Motor neuron (in vitro differentiated cells): ENCODE measurements around the gene ZNF185. TPM values are rescaled to one million over a fixed set of nuclear protein-coding genes. Genes with fewer than 3 reads are reported as not detected.

Source experiments
- ATAC-seq, 8 experiments: fragments of 200-7000 bp; cut with Tn5 transposase; replicated peaks in 6 of 8; 2 replicates each; pipeline ENCODE4 v1.8.0; 2021; ENCODE audit warnings: mild to moderate bottlenecking in 8 of 8, moderate library complexity in 8 of 8
- H3K27ac ChIP-seq, 2 donors: fragments of 250-450 bp; sonication (Bioruptor Pico); 2 replicates each; pipeline ENCODE4 v1.9.0; 2021; ENCODE audit warnings: antibody characterized with exemption in 2 of 2, mild to moderate bottlenecking in 2 of 2, moderate library complexity in 1 of 2
- H3K4me1 ChIP-seq, 2 donors: fragments of 250-450 bp; sonication (Bioruptor Pico); replicated peaks in 1 of 2; 2 replicates each; pipeline ENCODE4 v1.6.1; 2021; ENCODE audit warnings: antibody characterized with exemption in 2 of 2, mild to moderate bottlenecking in 2 of 2, moderate library complexity in 1 of 2
- H3K4me3 ChIP-seq, 5 donors: fragments of 250-450 bp; sonication (Bioruptor Pico); 2 replicates each; pipeline ENCODE4 v1.9.0; 2021; ENCODE audit warnings: antibody characterized with exemption in 5 of 5, mild to moderate bottlenecking in 5 of 5, moderate library complexity in 4 of 5
- WGBS, 10 experiments: fragments of 450-650 bp; shearing (Covaris generic); methylation state at CpG; one replicate each; pipeline ENCODE4 v1.0.0; 2022; 5-methylcytosine and 5-hydroxymethylcytosine counted together
- in situ Hi-C, 9 experiments: fragments of 400-800 bp; cut with MboI; loops; one replicate each; pipeline ENCODE4 v1.15.0; 2021; ENCODE audit warnings: low sequenced_read_pairs in 9 of 9, low pct_unique_long_range_greater_than_20kb in 2 of 9; ENCODE audit not compliant: unreplicated experiment in 9 of 9
- total RNA-seq, 8 experiments: library from RNA; unstranded; fragments of 300-600 nt; gene quantifications; 2 replicates each; pipeline versions ENCODE4 v1.2.3 to v1.2.4, GENCODE V29; 2022

ZNF185 gene
- total RNA-seq, 8 experiments from 2014 or later = 1.1 to 5.1 (median 2.1) TPM

DNA sequence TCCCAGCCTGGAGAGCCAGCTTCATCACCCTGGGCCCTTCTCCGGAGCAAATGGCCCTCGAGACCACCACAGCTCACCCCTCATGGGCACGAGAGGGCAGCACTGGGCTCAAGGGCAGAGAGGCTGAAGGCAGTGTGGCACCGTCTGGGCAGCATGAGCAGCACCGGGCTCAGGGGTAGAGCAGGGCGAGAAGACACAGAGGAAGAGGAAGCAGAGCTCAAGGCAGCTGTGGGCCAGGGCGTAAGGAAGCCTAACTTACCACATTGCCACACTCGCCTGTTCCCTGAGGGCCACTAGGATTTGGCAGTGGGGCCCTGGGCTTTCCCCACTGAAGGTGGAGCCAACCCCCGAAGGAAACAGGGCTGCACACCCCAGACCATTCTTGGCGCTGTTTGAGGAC, 15.5 kb downstream of the ZNF185 start:
- no peak for ATAC-seq
- H3K4me3 ChIP-seq = no peak overlapping the region
- H3K27ac ChIP-seq = no peak overlapping the region
- 35 to 40% methylated on average over 1 to 4 of the region's 10 CpGs; no CpG with 5 or more reads in 8 of the 10 experiments for WGBS, 10 experiments
- peaks cover 5 to 6% of the 10 kb centered on the region in 2 donors for H3K4me1 ChIP-seq
- in situ Hi-C loops = no loop called here

DNA sequence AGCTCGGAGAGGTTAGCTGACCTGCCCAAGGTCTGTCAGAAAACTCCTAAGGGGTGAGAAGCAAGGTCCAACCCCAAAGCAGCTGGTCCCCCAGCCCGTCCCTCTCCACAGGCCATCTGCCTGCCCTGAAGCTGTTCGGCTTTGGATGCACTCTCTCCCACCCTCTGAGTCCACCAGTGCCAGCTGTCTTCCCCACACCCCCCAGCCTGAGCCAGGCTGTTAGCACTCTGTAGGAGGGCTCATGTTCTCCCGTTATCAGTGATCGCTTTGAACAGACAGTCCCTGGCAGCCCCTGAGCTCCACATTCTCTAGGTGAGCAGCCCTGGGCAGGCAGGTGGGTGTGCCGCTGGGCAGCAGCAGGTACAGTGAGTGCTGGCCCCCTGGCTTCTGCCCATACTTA, 16.0 kb downstream of the ZNF185 start:
- 40% methylated on average over 3 of the region's 6 CpGs; no CpG with 5 or more reads in 9 of the 10 experiments for WGBS, 10 experiments
- H3K4me1 ChIP-seq = peaks cover 5 to 6% of the 10 kb centered on the region in 2 donors
- ATAC-seq = no peak
- no peak overlapping the region for H3K27ac ChIP-seq
- in situ Hi-C loops = no loop called here
- no peak overlapping the region for H3K4me3 ChIP-seq

DNA sequence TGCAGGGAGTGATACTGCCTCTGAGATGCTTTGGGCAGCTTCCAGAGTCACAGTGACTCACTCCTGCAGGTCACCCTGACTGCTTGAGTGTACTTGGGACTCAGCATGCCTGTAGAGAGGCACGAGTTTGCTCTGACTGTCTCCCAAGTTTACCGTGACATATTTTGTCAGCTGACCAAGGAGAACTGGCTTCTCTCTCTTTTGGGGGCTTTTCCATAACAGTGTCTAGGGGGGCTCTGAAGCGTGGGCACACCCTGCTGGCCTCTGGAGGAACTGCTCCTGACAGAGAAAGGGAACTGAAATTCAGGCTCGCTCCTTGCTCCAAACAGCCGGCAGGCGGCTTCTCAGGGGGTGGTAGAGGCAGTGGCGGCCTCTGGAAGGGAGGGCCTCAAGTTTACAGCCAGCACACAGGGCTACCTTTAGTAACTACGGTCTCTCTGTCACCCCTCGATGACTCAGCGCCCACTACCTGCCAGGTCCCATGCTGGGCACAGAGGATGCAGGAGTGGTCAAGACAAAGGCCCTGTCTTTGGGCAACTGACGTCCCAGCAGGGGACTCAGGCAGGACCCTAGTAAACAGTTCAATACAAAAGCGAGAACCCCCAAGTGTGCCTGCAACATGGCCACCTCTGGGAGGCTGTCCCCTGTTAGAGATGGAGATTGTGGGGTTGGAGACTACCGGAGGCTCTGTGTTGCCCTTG, 17.8 kb downstream of the ZNF185 start:
- in situ Hi-C loops = no loop called here
- H3K4me1 ChIP-seq = peaks cover 5 to 6% of the 10 kb centered on the region in 2 donors
- no peak overlapping the region for H3K4me3 ChIP-seq
- H3K27ac ChIP-seq = no peak overlapping the region
- 0 to 5% methylated on average over 3 of the region's 13 CpGs; no CpG with 5 or more reads in 8 of the 10 experiments for WGBS, 10 experiments
- ATAC-seq = peak; percentile 76 to 91 (median 88)

DNA sequence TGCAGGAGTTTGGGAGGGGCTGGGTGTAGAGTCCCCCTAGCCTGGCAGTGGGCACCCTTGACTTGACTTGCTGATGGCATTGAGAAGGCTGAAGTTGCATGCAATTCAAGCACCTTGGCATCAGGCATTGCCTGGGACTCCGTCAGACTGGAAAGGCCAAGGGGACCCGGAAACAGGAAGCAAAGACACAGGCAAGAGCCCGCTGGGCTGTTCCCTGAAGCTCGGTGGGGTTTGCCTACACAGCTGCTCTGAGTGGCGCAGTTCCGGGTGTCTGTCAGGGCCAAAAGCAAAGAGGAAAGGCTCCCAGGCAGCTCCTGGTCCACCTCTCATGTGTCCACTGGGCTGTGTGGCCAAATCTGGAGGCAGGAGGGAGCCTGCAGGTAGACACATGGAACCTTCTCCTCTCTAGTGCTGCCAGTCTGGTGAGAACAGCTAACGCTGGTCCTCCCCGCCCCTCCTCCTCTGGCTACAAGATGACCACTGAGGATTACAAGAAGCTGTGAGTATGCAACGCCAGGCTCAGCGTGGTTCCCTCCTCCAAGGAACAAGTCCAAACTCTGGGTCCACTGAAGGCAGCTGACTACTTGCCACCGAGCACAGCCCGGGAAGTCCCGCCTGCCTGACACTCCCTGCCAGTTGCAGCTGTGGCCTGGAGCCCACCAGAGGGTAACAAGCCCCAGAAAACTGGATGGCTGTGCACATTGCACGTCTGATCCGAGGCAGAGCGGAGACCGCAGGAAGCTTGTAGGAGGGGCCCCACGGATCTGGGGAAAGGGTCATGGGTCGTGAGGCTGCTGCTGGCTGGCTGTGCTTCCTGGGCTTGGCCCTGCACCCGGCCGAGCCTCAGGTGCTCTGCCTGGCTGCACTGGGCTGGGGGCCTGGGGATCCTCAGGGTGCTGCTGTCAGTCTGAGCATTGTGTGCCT, 20.1 kb downstream of the ZNF185 start:
- Histone ChIP-seq H3K4me1 (peaks cover 5 to 6% of the 10 kb centered on the region in 2 donors), H3K4me3 (no peak overlapping the region), H3K27ac (no peak overlapping the region)
- in situ Hi-C loops = no loop called here
- WGBS, 10 experiments = 36 to 60% methylated on average over 3 to 8 of the region's 21 CpGs; no CpG with 5 or more reads in 8 of the 10 experiments
- no peak for ATAC-seq

DNA sequence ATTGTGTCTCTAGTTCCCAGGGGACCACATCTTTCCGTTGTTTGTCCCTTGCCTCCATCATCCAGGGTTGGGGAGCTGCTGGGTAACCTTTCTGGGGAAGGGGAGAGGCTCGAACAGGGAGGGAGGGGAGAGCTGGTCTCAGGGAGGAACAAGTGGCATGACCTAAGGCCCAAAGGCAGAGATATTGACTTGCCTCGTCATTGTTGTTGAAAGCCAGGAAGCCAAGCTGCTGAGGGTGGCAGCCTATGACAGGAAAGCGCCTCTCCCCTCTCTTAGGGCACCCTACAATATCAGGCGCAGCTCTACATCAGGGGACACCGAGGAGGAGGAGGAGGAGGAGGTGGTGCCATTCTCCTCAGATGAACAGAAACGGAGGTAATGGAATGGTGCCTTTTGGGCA, 20.8 kb downstream of the ZNF185 start:
- H3K4me3 ChIP-seq = no peak overlapping the region
- no CpG with 5 or more reads among the region's 7 CpGs for WGBS, 10 experiments
- no peak for ATAC-seq
- no peak overlapping the region for H3K27ac ChIP-seq
- in situ Hi-C loops = no loop called here
- peaks cover 5 to 6% of the 10 kb centered on the region in 2 donors for H3K4me1 ChIP-seq

DNA sequence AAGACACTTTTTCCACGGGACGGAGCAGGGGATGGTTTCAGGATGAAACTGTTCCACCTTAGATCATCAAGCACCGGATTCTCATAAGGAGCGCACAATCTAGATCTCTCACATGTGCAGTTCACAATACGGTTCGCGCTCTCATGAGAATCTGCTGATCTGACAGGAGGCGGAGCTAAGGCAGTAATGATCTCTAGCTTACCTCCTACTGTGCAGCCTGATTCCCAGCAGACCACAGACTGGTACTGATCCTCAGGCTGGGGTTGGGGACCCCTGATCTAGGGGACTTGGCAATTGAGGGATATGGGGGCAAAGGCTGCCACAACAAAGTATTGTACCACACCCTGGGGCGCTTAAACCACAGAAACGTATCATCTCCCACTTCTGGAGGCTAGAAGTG, 25.7 kb downstream of the ZNF185 start:
- no peak for ATAC-seq
- in situ Hi-C loops = no loop called here
- H3K4me3 ChIP-seq = no peak overlapping the region
- WGBS, 10 experiments = 44 to 90% (median 78%) methylated on average over 2 to 4 of the region's 10 CpGs; no CpG with 5 or more reads in 7 of the 10 experiments
- H3K27ac ChIP-seq = no peak overlapping the region
- H3K4me1 ChIP-seq = peaks cover 3 to 4% of the 10 kb centered on the region in 2 donors

DNA sequence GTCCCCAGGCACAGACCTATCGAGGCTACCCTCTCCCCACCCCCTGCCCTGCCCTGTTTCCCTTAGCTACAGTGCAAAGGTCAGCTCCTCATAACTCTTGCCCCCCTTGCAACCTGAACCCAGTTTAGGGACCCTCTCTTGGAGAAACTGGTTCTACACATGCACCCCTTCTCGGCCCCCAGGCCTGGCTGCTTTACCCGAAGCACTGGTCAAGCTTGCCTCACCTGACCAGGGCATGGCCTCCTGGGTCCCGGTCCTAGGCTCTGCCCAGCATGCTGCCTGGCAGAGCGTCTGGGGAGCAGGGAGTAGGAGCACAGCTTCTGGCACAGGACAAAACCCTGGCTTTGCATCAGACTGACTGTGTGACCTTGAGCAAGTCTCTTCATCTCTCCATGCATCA, 28.0 kb downstream of the ZNF185 start:
- H3K4me1 ChIP-seq = peaks cover 3 to 4% of the 10 kb centered on the region in 2 donors
- H3K27ac ChIP-seq = no peak overlapping the region
- H3K4me3 ChIP-seq = no peak overlapping the region
- no peak for ATAC-seq
- in situ Hi-C loops = no loop called here
- WGBS, 10 experiments = 55% methylated on average over 2 of the region's 5 CpGs; no CpG with 5 or more reads in 9 of the 10 experiments

DNA sequence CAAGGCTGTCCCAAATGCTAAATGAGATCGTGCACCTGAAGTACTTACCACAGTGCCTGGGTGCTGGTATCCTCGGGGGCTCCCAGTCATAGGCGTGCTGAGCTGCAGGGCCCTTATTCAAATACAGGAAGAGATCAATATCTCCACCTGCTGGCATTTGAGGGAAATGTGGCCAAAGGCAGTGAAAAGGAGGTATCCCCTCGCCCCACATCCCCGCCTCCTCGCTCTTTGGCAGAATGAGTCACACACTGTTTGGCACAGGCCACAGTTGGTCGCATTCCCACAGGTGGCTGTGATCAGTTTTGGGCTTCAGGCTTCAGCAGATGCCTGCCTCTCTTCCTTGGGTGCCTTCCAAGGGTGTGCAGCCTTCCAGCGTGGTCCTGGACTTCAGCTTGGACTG, 28.4 kb downstream of the ZNF185 start:
- ATAC-seq = peak; percentile 67 to 95 (median 78)
- peak overlapping the region in 1 of 5 donors; percentile 5 for H3K4me3 ChIP-seq

DNA sequence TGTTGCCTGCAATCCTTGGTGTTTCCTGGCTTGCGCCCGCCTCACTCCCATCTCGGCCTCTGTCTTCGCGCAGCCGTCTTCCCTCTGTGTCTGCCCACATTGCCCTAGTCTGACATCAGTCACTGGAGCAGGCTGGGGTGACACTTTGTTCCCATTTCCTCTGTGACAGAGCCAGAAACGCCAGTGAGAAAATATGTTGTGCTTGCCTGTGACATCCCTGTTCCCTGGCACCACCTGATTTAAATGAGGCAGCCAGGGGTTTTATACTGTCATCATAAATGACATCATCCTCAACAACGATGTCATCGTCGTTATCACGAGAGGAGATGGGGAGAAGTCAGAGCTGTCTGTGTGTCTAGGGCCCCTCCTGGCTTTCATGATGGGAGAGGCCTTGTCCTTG, 29.1 kb downstream of the ZNF185 start:
- peak in 5 of 8 experiments; percentile 64 to 82 (median 75) for ATAC-seq
- 27 to 91% methylated on average over 3 to 6 of the region's 11 CpGs; no CpG with 5 or more reads in 8 of the 10 experiments for WGBS, 10 experiments
- Histone ChIP-seq H3K4me3 (peak overlapping the region in 1 of 5 donors; percentile 5), H3K27ac (no peak overlapping the region), H3K4me1 (peaks cover 3 to 4% of the 10 kb centered on the region in 2 donors)
- in situ Hi-C loops = no loop called here

More for the DNA sequence above, 28.4 kb downstream of the ZNF185 start:
- in situ Hi-C loops = no loop called here
- peaks cover 3 to 4% of the 10 kb centered on the region in 2 donors for H3K4me1 ChIP-seq
- no peak overlapping the region for H3K27ac ChIP-seq
- WGBS, 10 experiments = 0% methylated on average over 1 of the region's 8 CpGs; no CpG with 5 or more reads in 9 of the 10 experiments

DNA sequence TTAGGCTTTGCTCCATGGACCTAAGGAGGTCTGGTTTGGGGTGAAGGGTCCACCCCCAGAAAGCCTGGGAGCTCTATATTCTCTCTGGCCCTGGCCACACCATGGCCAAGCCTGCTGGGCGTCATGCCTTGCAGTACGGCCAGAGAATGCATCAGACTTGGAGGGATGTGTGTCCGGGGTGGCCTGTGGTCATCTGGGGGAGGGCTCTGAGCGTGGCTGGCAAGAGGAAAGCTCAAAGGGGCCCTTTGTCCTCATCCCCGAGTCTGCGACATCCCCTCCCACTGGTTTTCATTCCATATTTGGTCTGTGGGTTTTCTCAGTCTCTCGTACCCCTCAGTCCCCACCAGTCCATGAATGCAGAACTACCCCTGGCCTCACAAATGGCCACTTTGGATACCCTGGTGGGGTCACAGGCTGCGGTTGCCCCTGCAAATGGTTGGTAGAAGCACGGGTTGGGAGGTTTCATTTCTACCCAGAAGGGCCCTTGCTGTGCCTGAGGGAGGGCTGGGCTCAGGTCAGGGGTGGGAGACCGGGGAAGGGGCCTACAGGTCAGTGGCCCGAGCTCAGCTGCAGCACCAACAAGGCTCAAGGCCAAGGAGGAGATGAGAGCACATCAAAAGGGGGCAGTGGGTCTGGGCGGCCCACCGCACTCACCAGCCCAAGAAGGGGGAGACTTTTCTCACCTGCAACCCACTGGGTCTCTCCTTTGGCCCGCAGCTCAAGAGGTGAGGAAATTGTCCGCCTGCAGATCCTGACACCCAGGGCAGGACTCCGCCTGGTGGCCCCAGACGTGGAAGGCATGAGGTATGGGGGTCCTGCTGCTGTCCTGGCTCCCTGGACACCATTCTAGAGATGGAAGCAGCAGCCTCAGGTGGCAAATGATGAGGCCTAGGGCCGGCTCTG, 30.2 kb downstream of the ZNF185 start:
- Histone ChIP-seq H3K4me1 (peaks cover 3 to 4% of the 10 kb centered on the region in 2 donors), H3K27ac (no peak overlapping the region), H3K4me3 (no peak overlapping the region)
- WGBS, 10 experiments = 57% methylated on average over 12 of the region's 18 CpGs; no CpG with 5 or more reads in 9 of the 10 experiments
- ATAC-seq = no peak
- in situ Hi-C loops = no loop called here

DNA sequence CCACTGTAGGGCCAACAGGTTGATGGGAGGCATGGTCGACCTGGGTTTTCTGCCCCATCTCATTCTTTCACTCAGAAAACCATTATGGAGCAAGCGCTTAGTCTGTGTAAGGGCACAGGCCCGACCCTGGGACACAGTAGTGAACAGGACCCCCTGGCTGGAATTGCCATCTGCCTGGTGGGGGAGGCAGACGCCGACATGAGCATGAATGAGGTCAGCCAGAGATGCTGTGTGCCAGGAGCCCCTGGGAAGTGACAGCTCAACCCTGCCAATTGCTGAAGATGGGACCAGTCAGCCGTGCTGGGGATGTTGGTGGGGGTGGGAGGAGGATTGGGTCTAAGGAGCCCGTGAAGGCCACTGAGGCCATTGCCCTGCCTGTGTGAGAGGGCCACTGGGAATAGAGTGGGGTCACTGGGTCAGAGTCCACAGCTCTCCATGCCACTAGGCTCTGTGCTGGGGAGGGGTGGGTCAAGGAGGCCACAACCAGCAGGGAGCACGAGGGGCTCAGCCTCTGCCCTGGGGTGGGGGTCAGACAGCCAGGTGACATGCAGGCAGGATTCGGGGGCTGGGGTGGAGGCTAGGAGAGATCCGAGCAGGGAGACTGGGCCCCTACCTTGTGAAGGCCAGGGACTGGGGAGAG, 31.0 kb downstream of the ZNF185 start:
- no peak for ATAC-seq
- WGBS, 10 experiments = 50% methylated on average over 1 of the region's 10 CpGs; no CpG with 5 or more reads in 9 of the 10 experiments
- in situ Hi-C loops = no loop called here
- H3K4me3 ChIP-seq = no peak overlapping the region
- H3K27ac ChIP-seq = no peak overlapping the region
- H3K4me1 ChIP-seq = peaks cover 3 to 4% of the 10 kb centered on the region in 2 donors

DNA sequence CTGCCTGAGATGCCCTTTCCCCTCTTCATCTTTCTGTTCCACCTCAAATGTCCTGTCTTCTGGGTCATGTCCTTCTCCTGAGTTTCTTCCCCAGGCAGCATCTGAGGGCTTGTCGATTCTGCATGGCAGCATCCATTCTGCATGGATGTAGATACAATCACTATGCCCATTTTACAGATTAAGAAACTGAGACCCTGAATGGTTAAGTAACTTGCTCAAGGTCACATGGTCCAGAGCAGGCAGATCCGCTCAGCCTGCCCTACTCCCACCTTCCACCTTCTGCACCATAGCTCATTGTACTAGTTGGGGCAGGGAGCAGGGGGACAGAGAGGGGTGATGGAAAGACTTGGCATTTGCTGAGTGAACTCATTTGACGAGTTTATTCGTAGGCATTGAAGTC, 32.0 kb downstream of the ZNF185 start:
- 25 to 33% methylated on average over 1 to 2 of the region's 4 CpGs; no CpG with 5 or more reads in 8 of the 10 experiments for WGBS, 10 experiments
- Histone ChIP-seq H3K27ac (no peak overlapping the region), H3K4me1 (peaks cover 3 to 4% of the 10 kb centered on the region in 2 donors), H3K4me3 (no peak overlapping the region)
- in situ Hi-C loops = no loop called here
- no peak for ATAC-seq
